ENCODE results near the gene NDUFC2. TPM values are rescaled to one million over a fixed set of nuclear protein-coding genes. Genes with fewer than 3 reads are reported as not detected.

The NDUFC2 gene
- total RNA-seq, 6 donors from 2014 or later: 19.9 to 155 (median 91.4) TPM

- no peak overlapping the region for H3K4me3 ChIP-seq
- H3K36me3 ChIP-seq: no peaks in the 10 kb centered on the region
- H3K27ac ChIP-seq: no peak overlapping the region
- no peaks in the 10 kb centered on the region for H3K9me3 ChIP-seq
- ATAC-seq (ENCODE audit: low FRiP score in 2 of 2) (peak in 1 of 2 donors; percentile 50), DNase-seq (no peak)
- peaks cover 0 to 5% (median 2%) of the 10 kb centered on the region in 4 donors for H3K4me1 ChIP-seq
- 86 to 94% methylated on average over 9 to 10 of the region's 10 CpGs for WGBS, 2 donors
- TF ChIP-seq POLR2A (IDR thresholded peaks at IDR 0.05) (no peak), EP300 (IDR thresholded peaks at IDR 0.05) (no peak), POLR2AphosphoS5 (IDR thresholded peaks at IDR 0.05) (no peak), CTCF (IDR thresholded peaks at IDR 0.05) (no peak)
- no peaks in the 10 kb centered on the region for H3K27me3 ChIP-seq
These were observed 22.1 kb downstream of the NDUFC2 start for GRCh38 chr11:78057462-78058055.

GRCh38 chr11:78056093-78056492, 23.6 kb downstream of the NDUFC2 start:
- 82 to 88% methylated on average over 3 of the region's 3 CpGs for WGBS, 2 donors
- no peak for ATAC-seq (ENCODE audit: low FRiP score in 2 of 2)
- Histone ChIP-seq H3K4me3 (no peak overlapping the region), H3K9me3 (no peaks in the 10 kb centered on the region), H3K36me3 (no peaks in the 10 kb centered on the region), H3K4me1 (peaks cover 0 to 7% (median 1%) of the 10 kb centered on the region in 4 donors), H3K27ac (no peak overlapping the region), H3K27me3 (no peaks in the 10 kb centered on the region)
- TF ChIP-seq POLR2AphosphoS5 (IDR thresholded peaks at IDR 0.05) (no peak), POLR2A (IDR thresholded peaks at IDR 0.05) (no peak), CTCF (IDR thresholded peaks at IDR 0.05) (no peak), EP300 (IDR thresholded peaks at IDR 0.05) (no peak)
- no peak for DNase-seq

GRCh38 chr11:78054971-78055370, 24.7 kb downstream of the NDUFC2 start:
- Histone ChIP-seq H3K4me3 (no peak overlapping the region), H3K36me3 (no peaks in the 10 kb centered on the region), H3K4me1 (peaks cover 0 to 5% (median 0%) of the 10 kb centered on the region in 4 donors), H3K9me3 (no peaks in the 10 kb centered on the region), H3K27ac (no peak overlapping the region), H3K27me3 (no peaks in the 10 kb centered on the region)
- no peak for ATAC-seq (ENCODE audit: low FRiP score in 2 of 2)
- TF ChIP-seq POLR2A (IDR thresholded peaks at IDR 0.05): no peak
- no peak for TF ChIP-seq EP300 (IDR thresholded peaks at IDR 0.05)
- no peak for TF ChIP-seq POLR2AphosphoS5 (IDR thresholded peaks at IDR 0.05)
- no peak for TF ChIP-seq CTCF (IDR thresholded peaks at IDR 0.05)
- 84 to 88% methylated on average over 4 of the region's 4 CpGs for WGBS, 2 donors
- no peak for DNase-seq

GRCh38 chr11:78050964-78051831, 28.5 kb downstream of the NDUFC2 start:
- no peak overlapping the region for H3K27ac ChIP-seq
- ATAC-seq (ENCODE audit: low FRiP score in 2 of 2) (no peak), DNase-seq (no peak)
- WGBS, 2 donors: 81 to 82% methylated on average over 6 of the region's 6 CpGs
- TF ChIP-seq POLR2AphosphoS5 (IDR thresholded peaks at IDR 0.05) (no peak), CTCF (IDR thresholded peaks at IDR 0.05) (no peak), EP300 (IDR thresholded peaks at IDR 0.05) (no peak)
- peaks cover 0 to 8% (median 1%) of the 10 kb centered on the region in 4 donors for H3K4me1 ChIP-seq
- H3K4me3 ChIP-seq: no peak overlapping the region
- no peaks in the 10 kb centered on the region for H3K9me3 ChIP-seq
- no peaks in the 10 kb centered on the region for H3K27me3 ChIP-seq
- no peaks in the 10 kb centered on the region for H3K36me3 ChIP-seq

Data from upper lobe of left lung (tissue), 6 donors.